Fibroblast of skin of right biceps (primary cell): ENCODE data around the gene KRT13.
"Not testable (repeated sequence)": the region's sequence is repeated elsewhere in the genome, so short reads cannot be mapped to it uniquely, and the experiment has no call there.

Source experiments
- DNase-seq: peaks from one replicate; pipeline ENCODE4 v3.0.0-alpha.2; 2013

The KRT13 gene

DNA sequence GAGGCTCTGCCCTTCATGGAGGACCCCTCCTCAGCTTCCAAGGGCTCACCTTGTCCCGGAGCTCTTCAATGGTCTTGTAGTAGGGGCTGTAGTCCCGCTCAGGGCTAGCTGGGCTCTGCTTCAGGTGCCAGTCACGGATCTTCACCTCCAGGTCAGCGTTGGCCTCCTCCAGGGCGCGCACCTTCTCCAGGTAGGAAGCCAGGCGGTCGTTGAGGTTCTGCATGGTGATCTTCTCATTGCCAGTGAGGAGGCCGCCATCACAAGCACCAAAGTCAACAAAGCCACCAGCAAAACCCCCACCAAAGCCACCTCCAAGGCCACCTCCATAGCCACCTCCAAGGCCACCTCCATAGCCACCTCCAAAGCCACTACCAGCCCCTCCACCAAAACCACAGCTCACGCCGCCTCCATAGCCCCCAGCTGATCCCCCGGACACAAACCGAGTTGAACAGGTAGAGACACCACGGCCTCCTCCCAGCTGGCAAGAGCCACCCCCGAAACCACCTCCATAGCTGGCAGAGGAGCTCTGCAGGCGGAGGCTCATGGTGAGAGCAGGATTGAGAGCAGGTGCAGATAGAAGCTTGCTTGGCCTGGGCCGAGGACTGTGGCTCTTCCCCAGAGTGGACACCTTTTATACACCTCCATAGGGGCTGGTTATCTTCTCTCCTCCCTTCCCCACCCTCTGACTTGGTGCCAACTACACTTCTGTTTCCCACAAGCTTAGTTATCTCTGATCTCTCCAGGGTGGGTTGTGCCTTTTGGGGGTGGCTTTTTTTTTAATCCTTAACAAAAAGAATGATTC, at the start of gene KRT13:
Gene KRT13, minus strand, starts transcription at position 606 of the 802 bp plus-strand sequence. Its CDS starts 62 bp downstream, at position 544.
- DNase-seq, result no peak

DNA sequence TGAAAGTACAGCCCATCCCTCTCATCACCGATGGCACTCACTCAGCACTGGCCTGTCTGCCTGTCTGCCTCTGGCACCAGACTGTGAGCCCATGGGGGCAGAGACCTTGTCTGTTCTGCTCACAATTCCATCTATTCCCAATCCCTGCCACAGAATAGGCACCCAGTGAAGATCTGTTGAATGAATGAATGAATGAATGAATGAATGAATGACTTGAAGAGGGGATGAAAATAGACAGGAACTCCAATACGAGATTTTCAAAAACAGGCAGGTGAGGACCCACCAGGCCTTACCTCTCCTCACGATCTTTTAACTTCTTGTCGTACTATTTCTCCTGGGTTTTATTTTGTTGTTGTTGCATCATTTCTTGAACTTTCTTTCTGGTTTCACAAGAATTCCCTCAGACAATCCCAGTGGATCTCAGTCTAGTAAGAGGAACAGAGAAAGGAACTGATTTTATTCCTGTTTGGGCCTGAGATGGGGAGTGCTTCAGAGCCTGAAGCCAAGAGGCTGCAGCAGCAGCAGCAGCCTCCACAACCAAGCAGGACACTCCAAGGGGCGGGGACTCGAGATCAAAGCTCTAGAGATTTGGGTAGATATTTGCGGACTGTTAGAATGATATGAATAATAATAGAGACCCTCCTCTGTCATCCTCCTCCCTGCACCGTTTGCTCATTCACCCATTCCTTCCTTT, 48.7 kb upstream of the KRT13 start:
- no peak for DNase-seq

DNA sequence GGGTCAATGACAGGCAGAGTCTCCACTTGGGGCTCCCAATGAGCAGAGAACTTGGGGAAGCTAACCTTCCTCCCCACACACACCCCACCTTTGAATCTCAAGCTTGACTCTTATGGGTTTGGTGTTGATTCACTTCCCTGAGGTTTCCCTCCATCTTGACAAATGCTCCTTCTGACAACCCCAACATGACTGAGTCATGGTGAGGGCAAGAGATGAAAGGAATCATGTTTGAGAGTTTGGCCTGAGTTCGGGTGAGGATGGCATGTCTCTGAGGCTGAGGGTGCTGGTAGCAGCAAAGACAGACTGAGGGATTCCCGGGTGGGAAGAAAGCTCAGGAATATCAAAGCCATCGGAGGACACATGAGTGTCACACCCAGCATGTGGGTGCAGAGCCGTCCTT, 47.8 kb upstream of the KRT13 start:
- DNase-seq, result peak; percentile 44

DNA sequence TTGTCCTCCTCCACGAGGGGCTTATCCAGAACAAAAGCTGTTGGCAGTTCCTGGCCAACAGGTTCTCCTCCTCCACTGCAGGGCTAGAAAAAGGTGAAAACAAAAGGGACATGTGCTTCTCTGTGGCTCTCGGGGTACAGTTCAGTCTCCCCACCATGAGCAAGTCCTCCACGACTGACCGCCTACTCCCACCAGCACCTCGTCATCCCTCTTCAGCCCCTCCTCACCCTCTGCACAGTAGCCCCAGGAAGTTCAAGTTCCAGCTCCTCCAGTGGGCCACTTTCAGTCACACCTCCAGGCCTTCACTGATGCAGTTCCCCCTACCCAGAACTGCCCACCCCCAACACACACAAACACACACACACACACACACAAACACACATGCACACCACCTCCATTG, 47.0 kb upstream of the KRT13 start:
- DNase-seq, result no peak

DNA sequence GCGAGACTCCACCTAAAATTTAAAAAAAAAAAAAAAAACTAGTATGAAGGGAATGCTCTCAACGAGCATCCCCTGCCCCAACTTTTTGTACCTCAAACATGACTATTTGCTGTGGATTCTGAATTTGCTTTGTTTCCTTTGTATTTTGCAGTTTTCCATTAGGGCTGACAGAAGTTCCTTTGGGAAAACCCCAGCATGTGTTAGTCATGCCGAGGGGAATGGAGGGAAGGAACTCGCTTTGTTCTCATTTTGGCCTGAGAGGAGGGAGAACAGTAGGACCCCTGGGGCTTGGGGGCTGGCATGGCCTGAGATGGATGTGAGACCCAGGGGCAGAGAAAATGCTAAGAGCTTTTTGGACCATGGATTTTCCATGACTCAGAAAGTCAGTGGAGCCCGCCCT, 46.0 kb upstream of the KRT13 start:
- DNase-seq, result peak; percentile 58

DNA sequence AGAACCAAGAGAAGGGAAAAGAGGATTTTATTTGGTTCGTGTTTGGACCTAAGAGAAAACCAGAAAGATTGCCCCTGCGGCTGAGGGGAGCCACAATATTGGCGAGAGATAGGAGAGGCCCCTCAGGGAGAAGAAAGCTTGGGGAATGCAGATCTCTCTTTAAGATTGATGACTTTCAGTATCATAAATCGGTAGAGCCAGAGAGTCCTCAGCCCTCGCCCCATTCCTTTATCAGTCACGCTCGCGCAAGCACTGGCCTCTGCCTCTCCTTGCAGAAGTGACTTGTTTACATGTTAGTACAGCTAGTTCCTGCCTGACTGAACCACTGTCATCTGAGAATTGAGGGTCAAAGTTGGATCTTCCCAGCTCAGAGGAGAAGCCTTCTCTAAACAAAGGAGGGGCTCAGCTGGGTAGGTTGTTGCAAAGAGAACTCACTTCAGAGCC, 44.2 kb upstream of the KRT13 start:
- DNase-seq, result no peak

DNA sequence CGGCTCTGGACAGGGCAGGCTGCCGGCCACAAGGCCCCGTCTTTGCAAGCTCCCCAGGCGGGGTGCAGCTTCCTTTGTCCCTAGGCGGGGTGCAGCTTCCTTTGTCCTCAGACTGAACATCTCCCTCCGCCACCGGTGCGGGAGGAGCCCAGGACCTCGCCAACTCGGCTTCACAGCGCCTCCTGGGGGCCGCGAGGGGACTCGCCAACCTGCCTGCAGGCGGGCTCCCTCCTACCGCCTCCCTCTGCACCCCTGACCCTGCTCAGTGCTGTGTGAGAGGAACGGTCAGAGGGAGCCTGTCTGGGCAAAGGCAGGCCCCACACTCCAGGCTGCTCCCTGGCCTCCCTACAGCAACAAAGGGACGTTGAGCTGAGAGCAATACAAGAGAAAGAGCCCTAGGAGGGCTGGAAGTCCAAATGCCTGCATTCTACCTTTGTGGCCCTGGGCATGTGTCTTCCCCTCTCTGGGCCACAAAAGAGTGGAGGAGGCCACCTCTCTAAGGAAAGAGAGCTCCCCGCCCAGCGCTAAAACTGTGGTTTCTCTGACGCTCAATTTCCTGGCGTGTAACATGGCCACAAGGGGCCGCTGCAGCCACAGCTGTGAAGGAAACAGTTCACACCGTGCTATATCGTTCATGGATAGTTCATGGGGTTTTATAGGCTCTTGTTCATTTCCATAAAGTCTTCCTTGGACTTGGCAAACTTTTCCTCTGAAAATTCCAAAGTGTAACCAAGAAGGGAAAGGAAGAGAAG, 43.6 kb upstream of the KRT13 start:
- peak; percentile 90 for DNase-seq

DNA sequence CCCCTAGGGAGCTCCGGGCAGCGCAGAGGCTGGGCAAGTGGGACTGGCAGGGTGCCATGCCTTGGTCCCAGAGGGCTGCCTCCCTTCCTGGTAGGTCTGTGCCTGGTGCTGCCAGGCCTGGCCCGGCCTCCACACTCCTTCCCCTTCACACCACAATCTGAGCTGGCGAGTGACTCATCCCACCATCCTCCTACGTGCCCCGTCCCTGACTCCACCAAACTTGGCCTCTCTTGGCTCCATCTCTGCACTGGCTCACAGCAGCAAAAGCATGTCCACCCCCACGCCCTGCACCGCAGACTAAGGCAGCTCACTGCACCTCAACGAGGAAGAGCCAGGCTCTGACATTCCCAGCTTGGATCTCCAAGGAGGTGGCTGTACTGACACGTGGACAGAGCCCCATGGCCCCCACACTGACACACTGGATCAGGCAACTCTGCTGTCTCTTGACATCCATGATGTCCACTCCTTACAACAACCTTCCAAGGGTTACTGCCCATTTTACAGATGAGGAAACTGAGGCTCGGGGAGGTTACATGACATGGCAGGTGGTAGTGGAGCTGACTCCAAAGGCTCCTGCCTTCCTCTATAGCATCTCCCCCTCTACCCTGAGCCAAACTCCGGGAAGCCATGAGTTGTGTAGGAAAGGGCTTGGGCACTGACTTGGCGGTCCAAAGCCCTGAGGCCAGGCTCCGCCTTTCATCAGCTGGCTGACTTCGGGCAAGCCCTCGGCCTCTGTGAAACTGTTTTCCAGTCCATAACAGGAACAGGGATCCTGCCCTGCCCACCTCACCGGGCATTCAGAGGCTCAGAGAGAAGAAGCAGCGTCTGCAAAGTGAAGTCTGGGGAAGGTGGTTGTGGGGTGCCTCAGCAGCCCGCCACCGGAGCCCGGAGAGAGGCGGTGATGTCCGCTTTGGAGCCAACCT, 42.8 kb upstream of the KRT13 start:
- peak; percentile 99 for DNase-seq

DNA sequence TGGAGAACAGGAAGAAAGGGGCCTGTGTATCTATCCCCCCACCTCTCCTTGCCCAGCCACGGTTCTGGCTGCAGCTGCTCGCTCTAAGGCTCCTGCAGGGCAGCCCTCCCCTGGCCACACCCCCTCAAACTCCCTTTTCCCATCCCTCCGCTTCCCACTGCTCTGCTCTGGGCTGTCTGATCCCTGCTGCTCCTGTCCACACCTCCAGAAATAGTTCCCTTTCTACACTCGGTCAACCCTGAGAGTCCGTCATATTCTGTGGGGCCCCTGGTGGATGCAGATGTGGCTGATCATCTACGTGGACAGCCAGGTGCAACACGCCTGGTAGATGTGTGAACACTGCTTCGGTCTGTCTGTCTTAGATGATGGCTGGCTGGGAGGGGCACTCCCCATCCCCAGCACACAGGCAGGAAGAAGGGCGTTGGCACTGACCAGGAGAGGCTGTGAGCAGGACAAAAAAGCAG, 42.0 kb upstream of the KRT13 start:
- DNase-seq, result peak; percentile 30

DNA sequence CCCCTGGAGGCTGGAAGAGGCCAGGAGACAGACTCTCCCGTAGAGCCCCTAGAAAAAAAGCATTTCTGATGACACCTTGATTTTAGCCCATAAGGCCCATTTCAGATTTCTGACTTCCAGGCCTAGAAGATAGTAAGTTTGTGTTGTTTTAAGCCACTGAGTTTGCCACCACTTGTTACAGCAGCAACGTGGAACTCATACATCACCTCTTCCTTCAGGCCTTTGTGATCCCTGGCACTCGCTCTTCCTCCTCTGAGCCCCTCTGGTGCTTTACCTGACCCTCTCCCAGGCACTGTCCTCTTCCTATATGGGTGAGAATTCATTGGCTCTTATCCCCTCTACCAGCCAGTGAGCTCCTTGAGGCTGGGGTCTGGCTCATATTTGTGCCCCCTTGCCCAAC, 41.4 kb upstream of the KRT13 start:
- DNase-seq, result no peak

DNA sequence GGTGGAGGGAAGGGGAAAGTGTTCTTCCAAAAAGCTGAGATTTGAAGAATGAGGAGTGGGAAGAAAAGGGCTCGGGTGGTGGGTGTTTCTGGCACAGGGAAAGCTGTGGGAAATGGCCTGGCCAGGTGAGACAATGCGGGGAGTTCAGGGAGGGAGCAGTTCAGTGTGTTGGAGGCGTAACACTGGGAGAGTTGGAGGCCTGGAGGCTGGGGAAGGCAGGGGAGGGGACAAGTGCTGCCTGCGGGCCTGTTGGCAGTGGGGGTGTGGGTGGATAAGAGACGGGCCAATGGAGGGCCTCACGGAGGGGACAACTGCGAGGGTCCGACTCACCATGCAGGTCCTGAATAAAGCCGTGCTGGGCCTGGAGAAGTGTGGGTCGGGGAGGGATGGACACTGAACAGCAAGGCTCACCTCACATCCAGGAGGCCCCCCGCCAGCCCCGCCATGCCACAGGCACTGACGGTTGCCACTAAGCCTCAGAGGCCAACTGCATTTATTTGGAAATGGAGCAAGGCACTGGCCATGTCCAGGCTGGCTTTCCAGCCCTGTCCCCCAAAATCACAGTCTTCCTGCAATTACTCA, 40.5 kb upstream of the KRT13 start:
- no peak for DNase-seq

DNA sequence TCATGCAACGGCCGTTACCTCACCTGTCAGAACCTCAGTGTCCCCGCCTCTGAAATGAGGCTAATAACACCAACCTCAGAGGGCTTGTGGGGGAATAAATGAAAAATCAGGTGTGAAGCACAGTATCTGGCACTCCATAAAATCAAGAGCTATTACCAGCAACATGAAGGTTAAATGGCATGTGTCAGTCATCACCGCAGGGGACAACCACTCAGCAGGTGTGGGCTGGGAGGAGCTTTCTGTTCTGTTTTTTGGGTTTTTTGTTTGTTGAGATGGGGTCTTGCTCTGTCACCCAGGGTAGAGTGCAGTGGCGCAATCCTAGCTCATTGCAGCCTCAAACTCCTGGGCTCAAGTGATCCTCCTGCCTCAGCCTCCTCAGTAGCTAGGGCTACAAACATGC, 39.5 kb upstream of the KRT13 start:
- no peak for DNase-seq

DNA sequence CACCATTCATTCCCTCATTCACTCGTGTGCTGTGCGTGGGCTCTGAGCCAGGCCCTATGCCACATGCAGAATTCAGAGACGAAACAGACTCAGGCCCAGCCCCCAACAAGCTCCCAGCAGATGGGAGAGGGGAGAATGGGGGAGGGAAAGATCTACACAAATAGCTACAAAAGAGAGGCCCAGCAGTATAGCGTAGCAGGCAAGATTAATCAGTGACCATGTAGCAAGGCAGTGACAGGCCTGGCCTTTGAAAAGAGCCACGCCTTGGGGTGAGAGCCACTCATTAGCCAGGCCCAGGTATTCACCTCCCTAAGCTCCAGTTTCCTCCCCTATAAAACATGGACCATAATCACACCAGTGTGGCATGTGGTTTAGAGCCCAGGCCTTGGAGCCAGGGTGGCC, 39.1 kb upstream of the KRT13 start:
- DNase-seq, result peak; percentile 20

DNA sequence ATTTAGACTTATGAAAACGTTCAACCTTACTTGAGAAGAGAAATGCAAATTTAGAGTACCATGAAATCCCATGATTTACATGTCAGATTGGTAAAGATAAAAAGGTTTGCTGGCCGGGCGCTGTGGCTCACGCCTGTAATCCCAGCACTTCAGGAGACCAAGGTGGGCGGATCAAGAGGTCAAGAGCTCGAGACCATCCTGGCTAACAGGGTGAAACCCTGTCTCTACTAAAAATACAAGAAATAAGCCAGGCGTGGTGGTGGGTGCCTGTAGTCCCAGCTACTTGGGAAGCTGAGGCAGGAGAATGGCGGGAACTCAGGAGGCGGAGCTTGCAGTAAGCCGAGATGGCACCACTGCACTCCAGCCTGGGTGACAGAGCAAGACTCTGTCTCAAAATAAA, 37.4 kb upstream of the KRT13 start:
- not testable (repeated sequence) for DNase-seq

DNA sequence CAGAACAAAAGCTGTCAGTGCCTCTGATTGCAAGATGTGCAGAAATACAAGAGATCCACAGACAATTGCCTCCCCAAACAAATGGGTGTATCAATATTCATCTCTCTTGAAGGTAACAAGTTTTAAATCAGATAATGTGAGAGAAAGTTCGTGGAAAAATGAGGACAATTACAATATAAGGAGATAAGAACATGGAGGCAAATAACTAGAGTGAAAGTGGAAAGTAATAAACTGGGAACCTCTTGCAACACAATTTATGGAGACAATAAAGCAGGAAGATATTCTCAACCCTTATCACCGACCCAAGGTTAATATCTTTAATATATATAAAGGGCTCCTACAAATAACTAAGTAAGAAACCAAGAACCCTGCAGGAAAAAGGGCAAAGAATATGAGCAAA, 36.9 kb upstream of the KRT13 start:
- DNase-seq, result no peak

DNA sequence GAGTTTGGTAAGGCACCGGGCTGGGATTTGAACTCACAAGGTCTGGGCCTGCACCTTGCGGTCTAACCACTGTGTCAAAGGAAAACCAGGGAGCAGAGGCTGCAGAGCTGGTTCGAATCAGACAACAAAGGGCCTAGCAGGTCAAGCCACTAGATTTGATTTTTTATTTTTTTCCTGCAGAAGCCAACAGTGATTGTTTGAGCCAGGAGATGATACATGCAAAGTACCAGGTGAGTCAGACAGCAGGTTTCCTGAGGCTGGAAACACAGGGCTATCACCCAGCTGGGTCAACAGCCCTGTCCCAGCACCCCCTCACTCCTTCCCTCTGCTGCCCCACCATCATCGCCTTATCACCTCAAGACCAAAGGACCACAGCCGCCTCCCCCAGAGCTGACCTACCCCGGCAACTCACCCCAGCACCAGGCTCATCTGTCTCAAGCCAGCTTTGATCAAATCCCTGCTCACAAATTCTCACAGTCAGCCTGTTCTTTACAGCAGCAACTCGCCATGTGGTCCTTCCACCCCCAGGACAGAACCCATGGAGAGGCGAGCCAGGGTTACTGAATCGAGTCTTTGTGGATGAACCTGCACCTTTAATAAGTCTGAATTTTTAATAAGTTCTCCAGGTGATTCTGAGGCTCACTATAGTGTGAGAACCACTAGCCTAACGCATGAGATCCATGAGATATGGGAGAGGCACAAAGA, 35.7 kb upstream of the KRT13 start:
- DNase-seq, result no peak

DNA sequence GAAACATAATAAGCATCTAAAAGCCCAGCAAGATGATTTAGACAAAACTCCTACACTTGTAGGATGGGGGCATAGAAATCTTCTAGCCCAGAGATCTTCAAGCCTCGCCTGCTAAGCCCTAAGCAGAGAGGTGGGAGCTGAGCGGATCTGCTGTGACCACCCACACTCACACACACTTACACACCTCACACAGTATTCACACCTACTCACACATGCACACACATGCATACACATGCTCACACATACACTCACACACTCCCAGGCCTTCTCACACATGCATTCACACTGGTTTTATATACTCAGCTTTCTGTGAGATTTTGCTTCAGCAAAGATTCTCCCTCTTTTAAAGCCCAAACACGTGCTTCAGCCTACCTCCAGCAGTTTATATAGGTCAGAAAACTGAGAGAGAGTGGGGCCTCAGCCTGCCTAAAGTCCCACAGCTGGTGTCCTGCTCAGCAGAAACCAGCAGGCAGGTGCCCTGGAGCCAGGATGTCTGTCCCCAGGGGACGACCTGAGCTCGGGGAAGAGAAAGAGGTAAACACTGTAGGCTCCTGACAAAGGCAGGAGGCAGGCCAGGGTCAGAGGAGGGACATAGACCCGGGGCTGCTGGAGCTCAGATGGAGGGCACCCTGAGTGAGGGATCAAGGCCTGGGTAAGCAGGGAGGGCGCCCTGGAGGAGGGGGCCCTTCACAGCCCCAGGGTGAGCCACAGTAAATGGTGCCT, 34.7 kb upstream of the KRT13 start:
- DNase-seq, result no peak

DNA sequence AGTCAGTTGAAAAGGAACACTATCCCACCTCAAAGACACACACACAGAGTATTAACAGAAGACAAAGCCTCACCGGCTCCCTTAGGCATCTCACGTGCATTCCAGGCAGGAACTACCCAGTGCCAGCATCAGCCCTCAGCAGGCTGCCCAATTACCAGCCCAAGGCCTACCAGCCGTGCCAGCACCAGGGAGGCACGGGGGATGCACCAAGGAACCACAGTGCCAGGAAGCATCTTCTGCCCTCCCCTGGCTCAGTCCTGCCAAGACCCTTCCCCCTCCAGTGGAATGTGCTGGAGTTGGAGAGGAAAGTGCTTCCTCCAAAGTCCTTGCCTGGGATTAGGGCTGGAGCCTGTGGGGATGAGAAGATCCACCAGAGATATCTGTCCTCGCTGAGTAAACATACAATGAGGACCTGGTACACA, 33.7 kb upstream of the KRT13 start:
- peak; percentile 51 for DNase-seq

DNA sequence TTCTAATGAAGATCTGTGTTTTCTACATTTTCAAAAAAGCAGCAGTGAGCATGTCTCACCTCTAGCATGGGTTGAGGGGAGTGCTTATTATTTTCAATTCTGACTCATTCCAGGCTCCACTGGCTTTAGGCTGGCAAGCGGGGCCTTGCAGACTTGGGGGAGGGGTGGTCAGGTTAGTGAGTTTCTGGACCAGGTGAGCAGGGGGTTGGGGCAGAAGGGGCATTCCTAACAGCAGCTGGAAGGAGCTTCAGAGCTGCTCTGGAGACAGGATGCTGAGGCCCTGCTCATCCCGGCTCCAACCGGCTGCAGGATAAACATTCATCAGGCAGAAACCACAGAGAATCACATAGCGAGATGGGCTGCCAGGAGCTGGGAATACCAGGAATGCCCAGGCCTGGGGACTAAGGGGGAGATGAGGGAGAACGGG, 33.2 kb upstream of the KRT13 start:
- peak; percentile 79 for DNase-seq

DNA sequence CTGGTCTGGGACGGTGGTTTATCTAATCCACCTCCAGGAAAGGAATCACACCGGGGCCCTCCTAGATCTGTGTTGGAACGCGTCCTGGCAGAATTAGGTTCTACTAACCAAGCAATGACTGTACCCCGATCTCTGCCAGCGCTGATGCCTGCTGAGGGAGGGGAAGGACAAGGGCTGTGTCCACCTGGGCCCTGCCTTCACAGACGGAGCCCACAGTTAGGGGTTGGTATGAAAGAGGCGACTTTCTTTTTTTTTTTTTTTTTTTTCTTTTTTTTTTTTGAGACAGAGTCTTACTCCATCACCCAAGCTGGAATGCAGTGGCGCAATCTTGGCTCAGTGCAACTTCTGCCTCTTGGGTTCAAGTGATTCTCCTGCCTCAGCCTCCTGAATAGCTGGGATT, 32.6 kb upstream of the KRT13 start:
- peak; percentile 59 for DNase-seq

DNA sequence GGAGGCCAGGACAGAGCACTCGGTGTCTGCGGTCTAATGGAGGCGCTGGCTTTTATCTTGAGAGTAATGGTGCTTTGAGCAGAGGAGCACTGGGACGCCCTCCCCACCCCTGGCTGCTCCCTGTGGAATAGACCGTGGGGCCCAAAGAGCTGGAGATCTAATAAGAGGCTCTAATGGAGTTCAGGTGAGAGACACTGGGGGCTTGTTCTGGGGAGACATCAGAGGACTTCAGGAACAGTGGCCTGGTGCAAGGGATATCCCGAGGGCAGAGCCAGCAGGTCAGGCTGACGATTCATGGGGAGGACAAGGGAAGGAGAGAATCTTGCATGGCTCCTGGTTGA, 32.2 kb upstream of the KRT13 start:
- no peak for DNase-seq
